Activated gamma-delta T cell (primary cell): ENCODE results near the gene NRXN3.

ENCODE experiments used
- DNase-seq: peaks from one replicate; lab custom pipeline; 2025; lab: John Stamatoyannopoulos, UW

The NRXN3 gene

GRCh38 chr14:79576424-79576823 is 1406.3 kb downstream of the NRXN3 start:
- DNase-seq = no peak

GRCh38 chr14:79578470-79578869 is 1408.3 kb downstream of the NRXN3 start:
- no peak for DNase-seq

DNA sequence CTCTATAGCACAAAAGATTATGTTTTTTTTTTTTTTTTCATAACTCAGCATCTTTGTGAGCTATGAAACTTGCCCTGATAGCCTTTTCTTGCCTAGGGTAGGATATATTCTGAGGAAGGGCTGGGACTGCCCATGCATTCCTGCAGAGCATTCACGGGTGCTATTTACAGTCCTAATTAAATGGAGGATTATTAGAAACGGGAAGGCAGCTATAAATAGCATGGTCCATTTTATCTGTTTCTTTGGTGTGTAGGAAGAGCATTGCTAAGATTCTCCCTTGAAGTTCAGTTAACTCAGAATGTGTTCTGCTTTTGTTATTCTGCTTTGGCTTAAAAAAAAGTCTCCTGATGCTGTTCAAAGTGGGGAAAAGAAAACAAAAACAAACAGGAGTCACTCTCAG is 1410.2 kb downstream of the NRXN3 start:
- DNase-seq = no peak

- DNase-seq = no peak
Measured at GRCh38 chr14:79580906-79581305, 1410.7 kb downstream of the NRXN3 start.

DNA sequence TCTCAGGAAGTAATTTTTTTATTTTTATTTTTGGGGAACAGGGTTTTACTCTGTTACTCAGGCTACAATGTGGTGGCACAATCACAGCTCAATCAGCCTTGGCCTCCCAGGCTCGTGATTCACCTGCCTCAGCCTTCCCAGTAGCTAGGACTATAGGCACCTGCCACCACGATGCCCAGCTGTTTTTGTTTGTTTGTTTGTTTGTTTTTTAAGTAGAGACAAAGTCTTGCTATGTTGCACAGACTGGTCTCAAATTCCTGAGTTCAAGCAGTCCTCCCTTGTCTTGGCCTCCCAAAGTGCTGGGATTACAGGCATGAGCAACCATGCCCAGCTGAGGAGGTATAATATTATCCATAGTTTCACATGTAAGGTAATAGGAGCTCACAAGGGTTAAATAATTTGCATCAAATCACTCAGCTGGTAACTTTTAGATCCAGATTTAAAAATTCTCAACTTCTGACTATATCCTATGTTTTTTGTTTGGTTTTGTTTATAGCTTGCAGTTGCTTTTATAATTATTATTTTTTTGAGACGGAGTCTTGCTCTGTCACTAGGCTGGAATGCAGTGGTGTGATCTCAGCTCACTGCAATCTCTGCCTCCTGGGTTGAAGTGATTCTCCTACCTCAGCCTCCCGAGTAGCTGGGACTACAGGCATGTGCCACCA is 1411.9 kb downstream of the NRXN3 start:
- DNase-seq = no peak

GRCh38 chr14:79583738-79584408 is 1413.7 kb downstream of the NRXN3 start:
- no peak for DNase-seq

DNA sequence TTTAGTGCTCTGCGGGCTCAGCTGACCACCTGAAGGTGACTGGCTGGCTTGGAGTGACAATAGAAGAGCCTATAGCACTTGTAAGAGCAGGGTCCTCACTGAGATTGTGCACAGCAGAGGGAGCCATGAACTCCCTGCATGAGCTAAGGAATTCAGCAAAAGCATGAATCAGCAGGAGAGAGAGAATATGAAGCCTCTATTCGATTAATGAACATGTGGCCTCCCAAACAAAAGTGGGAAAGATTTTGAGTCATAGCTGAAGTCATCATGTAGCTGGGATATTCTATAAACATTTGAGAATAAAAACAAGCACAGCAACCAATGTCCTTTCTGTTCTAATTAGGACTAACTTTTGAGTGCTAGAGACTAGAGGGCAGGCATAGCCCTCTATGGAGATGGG is 1414.5 kb downstream of the NRXN3 start:
- DNase-seq = no peak

GRCh38 chr14:79585845-79586244 is 1415.7 kb downstream of the NRXN3 start:
- DNase-seq = no peak

GRCh38 chr14:79586416-79586815 is 1416.2 kb downstream of the NRXN3 start:
- no peak for DNase-seq

DNA sequence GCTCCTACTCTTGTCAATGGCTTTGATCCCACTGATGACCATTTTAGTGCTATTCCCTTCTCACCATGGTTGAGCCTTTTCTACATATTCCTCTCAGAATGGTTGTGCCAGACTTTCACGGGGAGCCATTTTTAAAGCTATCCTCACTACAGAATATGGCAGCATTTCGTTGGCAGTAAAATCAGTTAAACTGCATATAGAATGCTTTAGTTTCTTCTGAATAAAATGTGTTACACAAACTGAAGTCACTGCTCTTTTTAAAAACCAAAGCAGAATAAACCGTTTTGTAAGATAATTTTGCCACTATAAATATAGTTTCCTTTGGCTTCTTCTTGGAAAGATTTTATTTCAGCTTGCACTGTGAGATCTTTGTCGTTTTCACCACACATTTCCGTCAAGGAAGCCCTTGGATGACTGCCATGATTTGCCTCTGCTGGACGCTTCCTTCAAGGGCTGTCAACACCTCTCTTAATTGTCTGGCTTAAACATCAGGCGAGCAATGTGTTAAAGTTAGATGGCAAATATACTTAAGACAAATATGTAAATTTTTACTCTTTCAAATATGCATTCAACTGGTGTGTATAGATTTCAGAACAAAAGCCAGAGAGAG is 1416.9 kb downstream of the NRXN3 start:
- DNase-seq = no peak

- no peak for DNase-seq
Measured at GRCh38 chr14:79587875-79588274, 1417.7 kb downstream of the NRXN3 start.

DNA sequence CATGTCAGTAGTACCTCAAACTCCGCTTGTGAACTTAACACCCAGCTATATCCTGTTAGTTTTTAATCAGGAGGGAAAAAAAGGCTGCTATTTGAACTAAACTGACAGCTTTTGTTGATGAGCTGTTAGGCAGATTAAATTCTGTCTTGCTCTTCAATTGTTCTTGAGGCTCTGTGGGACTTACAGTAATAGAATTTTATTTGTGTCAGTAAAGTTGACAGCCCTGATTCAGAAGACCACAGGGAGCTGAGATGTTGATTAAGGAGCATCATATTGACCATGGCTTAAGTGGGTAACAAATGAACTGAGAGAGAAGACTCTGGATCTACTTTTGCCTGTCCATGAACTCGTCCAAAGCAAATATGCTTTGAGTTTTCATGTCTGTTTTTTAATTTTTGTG is 1418.2 kb downstream of the NRXN3 start:
- DNase-seq = no peak

DNA sequence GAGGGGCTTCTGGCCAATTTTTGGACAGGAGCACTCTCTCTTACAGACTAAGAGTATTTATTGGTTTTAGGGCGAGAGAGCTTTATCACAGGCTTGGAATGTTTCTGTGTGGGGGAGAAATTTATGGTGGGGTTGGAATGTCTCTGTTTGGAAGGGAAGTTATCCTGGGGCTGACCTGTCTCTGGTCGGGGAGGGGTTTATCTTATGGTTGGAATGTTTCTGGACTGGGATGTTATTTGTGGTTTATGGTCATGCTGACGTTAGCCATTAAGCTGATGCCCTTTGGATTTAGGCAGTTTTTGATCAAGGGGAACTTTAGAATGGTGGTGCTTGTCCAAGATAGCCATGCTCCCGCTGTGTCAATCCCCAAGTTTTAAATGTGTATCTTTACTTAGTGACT is 1426.4 kb downstream of the NRXN3 start:
- no peak for DNase-seq

GRCh38 chr14:79597566-79597965 is 1427.4 kb downstream of the NRXN3 start:
- no peak for DNase-seq

- no peak for DNase-seq
Measured at GRCh38 chr14:79598339-79598738, 1428.2 kb downstream of the NRXN3 start.

DNA sequence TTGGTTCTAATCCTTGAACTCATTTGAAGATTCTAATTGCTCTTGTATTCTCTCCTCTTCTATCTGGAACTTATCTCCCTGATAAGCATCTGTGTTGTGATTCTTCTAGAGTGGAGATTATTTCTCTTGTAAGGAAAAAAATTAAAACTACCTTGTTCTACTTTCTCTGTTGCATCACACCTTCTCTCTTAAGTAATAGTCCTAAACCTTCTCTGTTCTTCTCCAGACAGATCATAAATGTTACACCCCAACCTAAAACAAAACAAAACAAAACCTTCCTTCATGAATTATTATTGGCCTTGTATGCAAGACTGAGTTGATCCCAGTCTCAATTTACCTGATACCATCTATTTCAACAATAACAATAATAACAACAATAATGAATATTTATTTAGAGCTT is 1429.1 kb downstream of the NRXN3 start:
- no peak for DNase-seq

GRCh38 chr14:79600406-79600805 is 1430.2 kb downstream of the NRXN3 start:
- DNase-seq = no peak

GRCh38 chr14:79601579-79601978 is 1431.4 kb downstream of the NRXN3 start:
- DNase-seq = no peak

- no peak for DNase-seq
Measured at GRCh38 chr14:79602045-79602444, 1431.9 kb downstream of the NRXN3 start.

DNA sequence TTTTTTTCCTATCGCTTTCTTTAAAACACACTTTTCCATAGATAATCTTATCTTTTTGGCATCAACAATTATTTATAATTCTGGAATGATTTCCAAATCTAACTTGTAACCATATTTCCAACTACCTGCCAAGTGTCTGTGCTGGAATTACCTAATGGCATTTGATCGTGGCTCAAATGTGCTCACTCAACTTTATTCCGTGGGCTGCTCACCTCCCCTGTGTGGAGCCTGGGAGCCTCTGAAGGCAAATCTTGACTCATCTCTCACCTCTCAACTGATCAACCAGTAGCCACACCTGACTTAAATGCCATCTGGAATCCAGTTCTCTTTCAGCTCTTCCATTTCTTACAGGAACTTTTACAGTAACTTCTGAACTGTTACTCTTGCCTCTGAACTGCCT is 1432.6 kb downstream of the NRXN3 start:
- DNase-seq = no peak

GRCh38 chr14:79605849-79606248 is 1435.7 kb downstream of the NRXN3 start:
- no peak for DNase-seq

DNA sequence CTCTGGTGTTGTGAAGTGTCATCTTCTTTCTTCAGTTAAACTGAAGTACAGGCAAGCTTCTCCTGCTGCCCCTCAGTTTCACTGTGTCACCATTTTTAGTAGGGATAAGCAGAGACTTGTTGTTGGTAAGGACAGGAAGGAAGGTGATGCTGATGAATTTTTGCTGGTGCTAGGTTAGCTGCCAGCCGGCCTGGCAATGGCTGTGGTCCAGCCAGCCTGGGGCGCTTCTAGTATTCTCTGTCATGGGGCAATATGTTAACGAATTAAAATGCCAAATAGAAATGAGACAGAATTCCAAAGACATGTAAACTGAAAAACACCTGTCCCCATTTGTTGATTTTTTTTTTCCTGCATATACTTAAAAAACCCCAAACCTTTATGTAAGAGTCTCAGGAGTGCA is 1438.3 kb downstream of the NRXN3 start:
- DNase-seq = no peak

GRCh38 chr14:79613625-79614024 is 1443.5 kb downstream of the NRXN3 start:
- DNase-seq = no peak
